Ovary (tissue), 9 donors: ENCODE results near the gene INPP5A. TPM values are rescaled to one million over a fixed set of nuclear protein-coding genes. Genes with fewer than 3 reads are reported as not detected.
A peak's percentile ranks its signal among the peaks of the same experiment; 100 is the strongest.

Experiments used
- DNase-seq, 5 donors: peaks; one replicate each; pipeline ENCODE4 v3.0.0-alpha.2; 2019 to 2020
- H3K27ac ChIP-seq, 2 donors: fragments of 200-600 bp; one replicate each; pipeline versions ENCODE4 v1.5.1 to v1.8.0; 2019 to 2022
- H3K27me3 ChIP-seq: fragments of 200-600 bp; one replicate; pipeline ENCODE4 v1.8.0; 2022
- H3K36me3 ChIP-seq: fragments of 200-600 bp; sonication (generic); one replicate; pipeline ENCODE4 v1.5.1; 2019
- H3K4me1 ChIP-seq: one replicate; pipeline ENCODE4 v1.8.1; 2013; ENCODE audit warnings: mild to moderate bottlenecking, moderate library complexity; ENCODE audit not compliant: insufficient read depth
- H3K4me3 ChIP-seq: fragments of 200-600 bp; sonication (generic); one replicate; pipeline ENCODE4 v1.5.1; 2017
- H3K9me3 ChIP-seq, 2 donors: fragments of 200-600 bp in 1 of 2; sonication (generic) in 1 of 2; one replicate each; pipeline versions ENCODE4 v1.5.1 to v1.8.1; 2013 to 2019; ENCODE audit warnings: mild to moderate bottlenecking in 1 of 2, moderate library complexity in 1 of 2
- CTCF ChIP-seq, 3 donors: fragments of 450-650 bp in 2 of 3; fragments of 200-600 bp in 1 of 3; IDR thresholded peaks; one replicate each; pipeline versions ENCODE4 v1.5.1 to v1.8.0; 2016 to 2022; ENCODE audit warnings: antibody characterized with exemption in 3 of 3, mild to moderate bottlenecking in 1 of 3
- EP300 ChIP-seq: sonication (generic); formaldehyde crosslinking; IDR thresholded peaks from one replicate; pipeline ENCODE4 v1.6.1; 2017; ENCODE audit warnings: antibody characterized with exemption
- POLR2A ChIP-seq: fragments of 450-650 bp; IDR thresholded peaks from one replicate; pipeline ENCODE4 v1.6.1; 2017; ENCODE audit warnings: antibody characterized with exemption, mild to moderate bottlenecking, moderate library complexity
- WGBS, 3 donors: extraction: QIAGEN DNeasy Blood & Tissue Kit in 1 of 3; methylation state at CpG; one replicate each; pipeline versions ENCODE4 v1.1.5 to v1.1.7; 2013 to 2017; 5-methylcytosine and 5-hydroxymethylcytosine counted together
- intact Hi-C, 4 donors: fragments of 100-400 bp; cut with DNase I; formaldehyde crosslinking; loops; one replicate each; pipeline versions ENCODE4 v1.11.0 to v1.15.1; 2022 to 2023
- polyA plus RNA-seq, 2 donors: library from polyadenylated mRNA; stranded (reverse); fragments of 200-250 nt in 1 of 2; fragments of 350-450 nt in 1 of 2; fragmentation: Illumina TruSeq in 1 of 2; extraction: RNeasy Lipid Tissue Mini Kit (QIAGEN cat#74804) in 1 of 2; gene quantifications; one replicate each; pipeline ENCODE4 v1.2.3, GENCODE V29; 2013 to 2014
- total RNA-seq, 7 donors: library from RNA; depleted of rRNA in 2 of 7; stranded (reverse); fragments of >200 nt in 2 of 7; fragmentation: NEBNext Ultra II Directional in 3 of 7; extraction: Animal tissue kit (Norgen Biotek cat#: 25700) in 3 of 7; gene quantifications; one replicate each; pipeline versions ENCODE4 v1.1.0 to v1.2.4, GENCODE V29; 2016 to 2023
- donor health status: DM: no; HTN: no; CAD: no; lungs with moderate emphysema.
- donor health status: DM: no; HTN: no; CAD: no.
- donor health status: Bipolar disorder and iron deficiency.
- donor health status: DM: yes; HTN: yes; CAD: no.
- donor health status: DM: no; HTN: no; CAD: no.
- donor health status: DM: yes; HTN: yes; CAD: no.

The INPP5A gene
- total and polyA plus RNA-seq, 9 donors: 19.8 to 41.2 (median 35.3) TPM

GRCh38 chr10:132536241-132536876 lies 1.2 kb upstream of the INPP5A start:
- intact Hi-C loops: loop anchor here (2.0 to 10.0 kb wide), 5 partner anchors 20 to 142 kb away; partner anchors contain the start of gene PWWP2B (in 1 of the 4)
- Histone ChIP-seq H3K4me1 (peaks cover 20% of the 10 kb centered on the region), H3K9me3 (no peaks in the 10 kb centered on the region), H3K27me3 (no peaks in the 10 kb centered on the region), H3K36me3 (no peaks in the 10 kb centered on the region), H3K27ac (peak overlapping the region; percentile 75 to 90), H3K4me3 (peak overlapping the region; percentile 84)
- TF ChIP-seq EP300 (no peak), POLR2A (no peak), CTCF (IDR thresholded peaks at IDR 0.05) (no peak)
- WGBS, 3 donors: 41 to 42% (median 42%) methylated on average over 21 of the region's 21 CpGs
- DNase-seq: peak in 4 of 5 donors; percentile 42 to 57 (median 48)

DNA sequence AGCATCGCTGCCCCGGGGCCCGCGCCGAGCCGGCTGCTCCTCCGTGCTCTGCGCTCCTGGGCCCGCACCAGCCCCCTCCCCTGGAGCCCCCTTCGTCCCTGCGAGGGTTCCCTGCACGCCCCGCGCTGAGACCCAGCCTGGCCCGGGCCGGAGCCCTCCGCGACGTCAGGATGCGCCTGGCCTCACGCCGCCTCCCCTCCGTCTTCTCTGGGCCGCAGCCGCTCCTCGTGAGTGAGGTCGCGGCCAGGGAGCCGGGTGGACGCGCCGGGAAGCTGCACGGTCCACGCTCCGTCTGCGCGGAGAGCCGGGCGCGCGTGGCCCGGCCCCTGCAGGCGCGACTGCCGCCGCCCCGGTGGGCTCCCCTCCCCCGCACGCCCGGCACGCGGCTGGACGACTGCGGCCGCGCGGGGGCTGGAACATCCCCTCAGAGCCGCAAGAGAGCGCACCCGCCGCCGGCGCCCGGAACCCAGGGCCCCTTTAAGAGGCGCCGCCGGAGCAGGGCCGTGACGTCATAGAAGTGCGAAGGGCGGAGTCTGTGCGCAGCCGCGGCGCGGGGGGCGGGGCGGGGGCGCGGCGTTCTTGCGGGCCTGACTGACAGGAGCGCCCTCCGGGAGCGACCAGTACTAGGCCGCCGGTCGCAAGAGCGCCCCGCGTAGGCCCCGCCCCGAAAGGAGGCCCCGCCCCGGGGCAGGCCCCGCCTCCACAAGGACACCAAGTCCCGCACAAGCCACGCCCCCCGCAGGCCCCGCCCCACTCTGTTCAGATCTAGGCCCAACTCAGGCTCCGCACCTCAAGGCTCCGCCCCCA lies 507 bp upstream of the INPP5A start:
- H3K4me1 ChIP-seq: peaks cover 20% of the 10 kb centered on the region
- peak; percentile 60 for TF ChIP-seq EP300
- peak; percentile 62 for TF ChIP-seq POLR2A
- peak; percentile 34 to 76 (median 76) for TF ChIP-seq CTCF (IDR thresholded peaks at IDR 0.05)
- intact Hi-C loops: loop anchor here (2.0 to 10.0 kb wide), 5 partner anchors 20 to 142 kb away; partner anchors contain the start of gene PWWP2B (in 1 of the 4)
- peak; percentile 100 for DNase-seq
- H3K27ac ChIP-seq: peak overlapping the region; percentile 75 to 90
- peak overlapping the region; percentile 84 for H3K4me3 ChIP-seq
- H3K27me3 ChIP-seq: no peaks in the 10 kb centered on the region
- 0 to 1% (median 1%) methylated on average over 35 to 102 of the region's 102 CpGs for WGBS, 3 donors
- no peaks in the 10 kb centered on the region for H3K9me3 ChIP-seq
- H3K36me3 ChIP-seq: no peaks in the 10 kb centered on the region

DNA sequence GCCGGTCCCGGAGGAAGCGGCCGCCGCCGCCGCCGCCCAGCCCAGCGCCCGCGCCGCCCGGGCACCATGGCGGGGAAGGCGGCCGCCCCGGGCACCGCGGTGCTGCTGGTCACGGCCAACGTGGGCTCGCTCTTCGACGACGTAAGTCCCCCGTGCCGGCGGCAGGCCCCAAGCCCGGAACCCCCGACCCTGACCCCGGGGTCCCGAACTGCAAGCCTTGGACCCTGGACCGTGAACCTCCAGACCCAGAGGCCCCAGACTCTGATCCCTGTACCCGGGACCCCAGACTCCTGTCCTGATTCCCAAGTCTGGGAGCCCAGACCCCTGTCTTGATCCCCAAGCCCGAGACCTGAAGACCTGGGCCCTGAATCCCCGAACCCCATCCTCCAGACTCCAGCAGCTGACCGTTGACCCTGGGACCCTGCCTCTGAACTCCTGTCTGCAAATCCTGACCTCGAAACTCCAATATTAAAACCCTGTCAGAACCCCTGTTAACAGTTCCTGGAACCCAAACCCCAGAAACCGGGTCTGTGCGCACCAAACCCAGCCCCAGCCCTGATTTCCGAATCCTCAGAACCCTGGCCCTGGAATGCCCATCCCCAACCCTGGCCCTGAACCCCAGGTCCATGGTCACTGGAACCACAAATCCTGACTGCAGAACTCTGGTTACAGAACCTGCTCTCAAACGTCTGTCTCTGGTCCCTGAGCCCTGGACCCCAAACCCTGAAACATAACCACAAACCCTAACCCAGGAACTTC lies 623 bp downstream of the INPP5A start:
- Histone ChIP-seq H3K4me1 (peaks cover 22% of the 10 kb centered on the region), H3K27ac (peak overlapping the region; percentile 49 to 64), H3K4me3 (peak overlapping the region; percentile 79), H3K27me3 (no peaks in the 10 kb centered on the region), H3K36me3 (no peaks in the 10 kb centered on the region), H3K9me3 (no peaks in the 10 kb centered on the region)
- DNase-seq: peak; percentile 40 to 74 (median 72)
- TF ChIP-seq POLR2A (no peak), EP300 (no peak), CTCF (IDR thresholded peaks at IDR 0.05) (no peak)
- WGBS, 3 donors: 6 to 10% (median 7%) methylated on average over 23 to 42 of the region's 42 CpGs
- intact Hi-C loops: loop anchor here (2.0 to 10.0 kb wide), 4 partner anchors 76 to 145 kb away; partner anchors contain the start of gene PWWP2B (in 1 of the 4)
